GM12875 (cell line): Measurements from ENCODE around the gene APOC4.

Experiments
- H3K4me3 ChIP-seq: one replicate; pipeline ENCODE4 v1.5.1; 2011; ENCODE audit warnings: low read depth, low read length, control low read depth
- TF ChIP-seq, protein P1 (sequence below): IDR thresholded peaks from 2 replicates; pipeline ENCODE4 v1.5.1; 2011; ENCODE audit warnings: low read depth, mild to moderate bottlenecking, control low read depth, inconsistent platforms, low read length, moderate library complexity, borderline replicate concordance; ENCODE audit not compliant: insufficient read depth

APOC4 gene

DNA sequence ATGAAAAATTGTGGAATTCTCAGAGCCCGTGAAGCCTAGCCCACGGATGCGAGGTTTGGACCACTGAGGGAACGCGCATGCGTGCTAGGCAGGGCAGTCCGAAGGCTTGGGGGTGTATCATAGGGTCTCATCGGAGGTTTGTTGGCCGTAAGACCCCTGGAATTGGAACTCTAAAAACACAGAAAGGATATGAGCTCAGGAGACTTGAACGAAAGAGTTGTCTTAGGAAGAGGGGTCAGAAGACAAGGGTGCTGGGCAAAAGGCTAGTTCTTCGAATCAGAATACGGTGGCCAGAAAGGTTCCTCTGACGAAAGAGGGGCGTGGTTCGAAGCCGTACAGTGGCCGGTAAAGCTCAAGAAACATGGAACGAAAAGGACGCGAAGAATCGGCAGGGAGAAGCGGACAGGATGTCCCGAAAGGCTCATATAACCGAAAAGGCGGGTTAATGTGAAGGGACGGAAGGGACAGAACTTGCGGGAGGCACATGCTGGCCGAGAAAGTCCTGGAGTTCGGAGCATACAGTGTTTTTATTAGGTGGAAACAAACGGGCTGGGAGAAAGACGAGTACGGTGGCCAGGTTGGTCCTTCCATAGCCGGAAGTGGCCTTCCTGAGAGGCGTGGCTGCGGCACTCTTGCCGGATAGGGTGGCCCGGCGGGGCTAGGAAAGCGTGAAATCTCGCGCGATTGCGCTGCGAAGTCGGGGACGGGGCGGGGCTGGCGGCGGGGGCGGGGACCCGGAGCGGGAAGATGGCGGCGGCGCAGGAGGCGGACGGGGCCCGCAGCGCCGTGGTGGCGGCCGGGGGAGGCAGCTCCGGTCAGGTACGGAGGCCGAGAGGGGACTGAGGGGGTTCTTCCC is 12.8 kb downstream of the APOC4 start, which contains the start of gene CLPTM1:
Gene CLPTM1 (plus strand): TSS at position 732 of the 856 bp plus-strand sequence. CDS start 16 bp downstream, at position 748.
- TF ChIP-seq, protein P1, sequence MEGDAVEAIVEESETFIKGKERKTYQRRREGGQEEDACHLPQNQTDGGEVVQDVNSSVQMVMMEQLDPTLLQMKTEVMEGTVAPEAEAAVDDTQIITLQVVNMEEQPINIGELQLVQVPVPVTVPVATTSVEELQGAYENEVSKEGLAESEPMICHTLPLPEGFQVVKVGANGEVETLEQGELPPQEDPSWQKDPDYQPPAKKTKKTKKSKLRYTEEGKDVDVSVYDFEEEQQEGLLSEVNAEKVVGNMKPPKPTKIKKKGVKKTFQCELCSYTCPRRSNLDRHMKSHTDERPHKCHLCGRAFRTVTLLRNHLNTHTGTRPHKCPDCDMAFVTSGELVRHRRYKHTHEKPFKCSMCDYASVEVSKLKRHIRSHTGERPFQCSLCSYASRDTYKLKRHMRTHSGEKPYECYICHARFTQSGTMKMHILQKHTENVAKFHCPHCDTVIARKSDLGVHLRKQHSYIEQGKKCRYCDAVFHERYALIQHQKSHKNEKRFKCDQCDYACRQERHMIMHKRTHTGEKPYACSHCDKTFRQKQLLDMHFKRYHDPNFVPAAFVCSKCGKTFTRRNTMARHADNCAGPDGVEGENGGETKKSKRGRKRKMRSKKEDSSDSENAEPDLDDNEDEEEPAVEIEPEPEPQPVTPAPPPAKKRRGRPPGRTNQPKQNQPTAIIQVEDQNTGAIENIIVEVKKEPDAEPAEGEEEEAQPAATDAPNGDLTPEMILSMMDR = no peak
- peak within 1 kb of the TSS; percentile 88 for H3K4me3 ChIP-seq

- H3K4me3 ChIP-seq = peak overlapping the region; percentile 88
- TF ChIP-seq, protein P1 = no peak
These were observed 13.7 kb downstream of the APOC4 start for GRCh38 chr19:44955505-44956439.

DNA sequence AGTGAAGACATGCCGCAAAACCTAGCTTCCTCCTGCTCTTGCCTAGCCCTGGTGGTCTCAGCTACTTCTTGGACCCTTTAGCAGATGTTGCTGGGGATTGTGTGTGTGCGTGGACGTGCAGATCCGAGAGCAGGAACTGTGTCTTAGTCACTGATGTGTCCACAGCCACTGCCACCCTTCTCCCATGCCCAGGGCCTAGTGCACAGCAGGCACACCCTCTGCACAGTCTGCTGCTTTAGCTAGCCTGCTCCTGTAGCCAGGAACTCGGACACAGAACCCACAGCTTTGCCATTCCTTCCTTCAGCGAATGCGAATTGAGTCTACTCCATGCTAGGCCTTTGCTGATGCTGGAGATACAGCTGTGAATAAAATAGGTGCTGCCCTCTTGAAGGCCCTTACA is 15.5 kb downstream of the APOC4 start:
- TF ChIP-seq, protein P1 = no peak

DNA sequence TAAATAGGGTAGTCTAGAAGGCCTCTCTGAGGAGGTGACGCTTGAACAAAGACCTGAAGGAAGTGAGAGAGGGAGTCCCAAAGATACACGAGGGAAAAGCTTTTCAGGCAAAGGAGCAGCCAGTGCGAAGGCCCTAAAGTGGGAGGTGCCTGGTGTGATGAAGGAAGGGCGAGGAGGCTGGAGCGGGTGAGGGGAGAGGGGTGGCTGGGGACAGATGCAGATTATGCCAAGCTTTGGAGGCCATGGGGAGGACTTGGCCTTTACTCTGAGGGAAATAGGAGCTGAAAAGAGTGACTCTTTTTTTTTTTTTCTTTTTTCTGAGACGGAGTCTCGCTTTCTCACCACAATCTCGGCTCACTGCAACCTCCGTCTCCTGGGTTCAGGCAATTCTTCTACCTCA is 16.1 kb downstream of the APOC4 start:
- H3K4me3 ChIP-seq = no peak overlapping the region
- TF ChIP-seq, protein P1 = no peak

More for the DNA sequence above, 15.5 kb downstream of the APOC4 start:
- no peak overlapping the region for H3K4me3 ChIP-seq

DNA sequence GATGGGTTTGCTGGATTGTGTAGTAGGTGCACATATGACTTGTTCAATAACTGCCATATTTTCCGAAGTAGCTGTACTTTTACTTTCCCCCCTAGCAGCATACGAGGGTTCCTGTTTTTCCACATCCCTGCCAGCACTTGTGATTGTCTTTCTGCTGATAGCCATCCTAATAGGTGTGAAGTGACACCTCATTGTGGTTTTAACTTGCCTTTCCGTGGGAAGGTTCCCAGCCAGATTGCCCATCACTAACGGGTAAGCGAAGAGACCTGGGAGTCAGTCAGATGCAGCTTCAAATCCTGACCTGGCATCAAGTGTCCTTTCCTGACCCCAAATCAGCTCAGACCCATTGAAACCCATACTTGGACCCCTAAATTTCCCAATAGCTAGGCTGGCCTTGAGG is 17.7 kb downstream of the APOC4 start:
- TF ChIP-seq, protein P1 = no peak
- H3K4me3 ChIP-seq = no peak overlapping the region

- H3K4me3 ChIP-seq = no peak overlapping the region
- TF ChIP-seq, protein P1 = no peak
These were observed 19.1 kb downstream of the APOC4 start for GRCh38 chr19:44960906-44961728.
